GM18951 (cell line): ENCODE measurements around the gene CALR3.

Experiments
- POLR2A ChIP-seq: IDR thresholded peaks from 4 replicates; pipeline ENCODE4 v1.6.1; 2011; ENCODE audit warnings: mild to moderate bottlenecking; ENCODE audit not compliant: insufficient read length, insufficient read depth; ENCODE audit errors: extremely low read depth
- in situ Hi-C: fragments of 300-500 bp; cut with MboI; formaldehyde crosslinking; loops from one replicate; pipeline ENCODE4 v1.12.0; 2022; ENCODE audit warnings: low sequenced_read_pairs, mixed read lengths, inconsistent platforms; ENCODE audit not compliant: unreplicated experiment

CALR3 gene

DNA sequence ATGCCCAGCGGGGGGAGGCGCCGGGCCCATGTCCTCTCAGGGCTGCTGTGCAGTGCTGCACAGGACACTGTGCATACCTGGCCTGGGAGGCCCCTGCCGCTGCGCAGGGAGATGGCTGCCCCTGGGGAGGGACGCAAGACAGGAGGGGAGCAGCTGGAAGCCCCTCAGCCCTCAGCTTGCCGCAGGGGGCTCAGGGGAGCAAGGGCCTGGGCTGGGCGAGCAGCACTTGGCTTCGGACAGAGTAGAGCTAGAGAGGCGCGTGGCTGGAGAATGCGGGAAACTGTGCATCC is 35.4 kb upstream of the CALR3 start:
- no peak for TF ChIP-seq POLR2A
- in situ Hi-C loops: no loop called here

DNA sequence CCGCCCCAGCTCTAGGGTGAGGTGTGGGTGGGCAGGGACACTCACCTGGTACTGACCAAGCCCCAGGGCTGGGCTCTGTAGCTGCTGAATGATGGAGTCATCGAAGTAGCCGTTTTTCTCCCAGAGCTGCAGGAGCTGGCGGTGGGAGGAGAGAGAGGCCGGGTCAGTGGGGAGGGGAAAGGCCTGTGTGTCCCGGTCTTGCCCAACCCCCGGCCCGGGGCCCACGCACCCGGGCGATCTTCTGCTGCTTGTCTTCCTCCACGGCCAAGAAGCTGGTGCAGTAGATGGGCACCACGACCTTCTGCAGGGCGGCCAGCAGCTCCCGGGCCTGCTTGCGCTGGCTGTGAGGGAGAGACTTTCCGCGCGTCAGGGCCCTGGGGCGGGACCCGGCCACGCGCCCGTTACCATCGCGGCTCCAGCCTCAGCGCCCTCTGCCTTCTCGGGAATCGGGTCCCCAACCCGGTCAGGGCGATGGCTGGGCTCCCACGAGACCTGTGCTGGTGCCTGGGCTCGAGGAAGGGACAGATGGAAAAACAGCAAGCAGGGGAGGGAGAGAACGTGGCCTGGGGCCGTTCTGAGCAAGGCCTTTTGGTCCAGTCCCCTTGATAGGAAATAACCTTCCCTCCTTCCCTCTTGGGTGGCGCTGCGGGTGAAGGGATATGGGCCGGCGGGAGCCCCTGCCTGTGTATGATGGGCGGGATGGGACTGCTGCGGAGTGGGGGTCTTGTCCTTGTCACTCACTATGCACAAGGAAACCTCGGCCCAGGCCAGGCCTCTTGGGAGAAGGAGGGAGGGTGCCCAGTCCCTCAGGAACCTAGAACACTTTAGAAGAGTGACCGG is 34.8 kb upstream of the CALR3 start:
- no peak for TF ChIP-seq POLR2A
- in situ Hi-C loops: no loop called here

DNA sequence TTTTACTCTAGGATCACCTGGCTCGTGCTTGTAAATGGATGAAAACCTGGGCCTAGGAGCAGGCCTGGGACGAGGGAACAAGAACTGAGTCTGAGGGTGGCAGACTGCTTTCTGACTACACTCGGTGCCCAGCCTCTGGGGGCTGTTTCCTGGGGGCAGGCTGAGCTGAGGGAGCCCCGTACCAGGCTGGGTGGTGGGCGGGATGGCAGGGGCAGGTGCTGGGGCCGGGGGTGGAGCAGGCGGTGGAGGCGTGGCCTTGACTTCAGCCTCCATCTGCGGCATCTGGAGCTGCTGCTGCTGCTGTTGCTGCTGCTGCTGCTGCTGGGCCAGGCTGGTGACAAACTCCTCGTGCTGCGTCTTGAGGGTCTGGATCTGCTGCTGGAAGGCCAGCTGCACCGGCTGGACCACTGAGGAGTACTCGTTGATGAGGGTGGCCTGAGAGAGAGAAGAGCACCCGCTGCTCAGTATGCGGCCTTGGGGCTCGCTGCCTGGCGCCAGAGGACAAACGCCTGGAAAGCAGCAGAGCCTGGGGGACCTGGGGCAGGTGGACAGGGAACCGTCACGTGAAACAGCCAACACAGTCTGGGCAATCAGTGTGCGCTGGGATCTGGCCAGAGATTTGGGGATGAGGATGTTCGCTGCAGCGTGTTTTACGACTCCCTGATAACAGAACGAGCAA is 33.6 kb upstream of the CALR3 start:
- TF ChIP-seq POLR2A: no peak
- in situ Hi-C loops: no loop called here

DNA sequence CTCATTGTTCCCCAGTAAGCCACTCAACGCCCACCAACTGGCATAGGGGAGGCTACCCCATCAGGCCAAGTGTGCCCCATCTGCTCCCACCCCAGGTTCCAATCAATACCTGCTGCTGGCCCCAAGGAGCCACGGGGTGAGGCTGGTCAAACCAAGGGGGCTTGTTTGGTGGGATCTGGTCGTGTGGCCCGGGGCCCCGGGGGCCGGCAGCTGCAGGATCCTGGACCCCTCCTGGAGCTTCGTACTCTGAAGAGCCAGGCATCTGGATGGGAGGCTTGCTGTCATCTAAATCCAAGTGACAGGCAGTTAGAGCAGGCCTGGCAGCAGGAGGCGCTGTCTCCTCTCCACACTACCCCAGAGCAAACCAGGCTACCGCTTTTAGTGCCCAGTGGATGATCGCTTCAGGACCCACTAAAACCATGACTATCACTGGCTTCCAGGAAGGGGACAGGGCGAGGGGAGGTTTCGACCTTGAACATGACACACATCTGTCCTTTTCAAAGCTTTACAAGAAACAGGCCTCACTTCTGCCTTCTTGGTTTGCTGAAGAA is 32.1 kb upstream of the CALR3 start:
- TF ChIP-seq POLR2A: no peak
- in situ Hi-C loops: no loop called here

DNA sequence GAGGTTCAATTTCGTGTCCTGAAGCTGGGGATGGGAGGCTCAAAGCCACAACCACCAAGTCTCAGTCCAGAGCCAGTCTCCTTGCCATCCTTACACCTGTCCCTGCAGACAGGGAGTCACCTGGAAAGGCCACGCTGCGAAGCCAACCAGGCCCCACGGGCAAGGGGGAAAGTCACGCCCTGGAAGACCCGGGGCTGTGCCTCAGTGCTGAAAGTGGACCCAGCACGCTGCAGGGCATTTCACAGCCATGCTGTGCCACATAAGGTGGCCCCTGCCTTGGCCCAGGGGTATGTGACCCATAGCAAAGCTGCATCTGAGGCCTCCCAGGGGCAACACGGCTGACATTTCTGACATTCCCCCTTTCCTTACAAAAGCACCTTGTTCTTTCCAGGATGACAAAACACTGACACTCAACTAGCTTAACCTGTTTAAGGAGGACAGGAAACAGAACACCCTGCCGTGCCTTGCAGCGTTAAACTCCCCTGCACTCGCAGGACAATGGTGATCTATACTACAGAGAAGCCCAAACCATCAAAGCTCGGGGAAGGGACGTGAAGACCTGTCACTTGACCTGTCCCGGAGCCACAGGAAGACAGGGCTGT is 31.5 kb upstream of the CALR3 start:
- in situ Hi-C loops: no loop called here
- no peak for TF ChIP-seq POLR2A

DNA sequence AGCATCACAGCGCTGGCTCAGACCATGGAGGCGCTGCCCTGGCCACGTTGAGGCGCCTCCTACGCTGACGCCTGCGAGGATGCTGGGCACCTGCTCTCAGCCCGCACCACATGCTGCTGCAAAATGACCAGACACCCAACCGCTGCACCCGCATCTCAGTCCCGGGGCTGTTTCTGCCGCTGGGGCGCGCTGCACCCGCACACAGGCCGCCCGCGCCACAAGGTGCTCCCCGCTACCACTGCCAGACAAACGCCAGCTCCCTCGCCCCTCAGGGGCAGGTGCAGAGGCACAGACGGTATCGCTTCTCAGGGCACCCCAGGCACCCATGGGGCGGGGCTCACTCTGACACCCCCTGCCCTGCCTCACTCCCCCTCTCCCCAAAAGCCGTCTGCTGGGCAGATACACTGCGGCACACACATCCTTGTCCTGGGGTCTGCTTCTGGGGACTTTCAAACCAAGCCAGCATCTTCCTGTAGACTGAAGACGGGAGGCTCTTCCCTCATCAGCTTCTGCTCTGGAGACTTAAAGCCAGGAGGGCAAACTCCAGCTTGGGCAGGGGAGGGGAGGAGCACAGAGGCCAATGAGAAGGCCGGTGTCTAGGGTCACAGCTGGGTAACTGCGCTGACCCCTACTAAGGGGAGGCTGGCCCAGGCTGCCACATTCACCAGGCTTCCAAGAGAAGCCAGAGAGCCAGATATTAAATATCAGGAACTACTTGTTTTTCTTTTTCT is 29.9 kb upstream of the CALR3 start:
- in situ Hi-C loops: no loop called here
- no peak for TF ChIP-seq POLR2A

DNA sequence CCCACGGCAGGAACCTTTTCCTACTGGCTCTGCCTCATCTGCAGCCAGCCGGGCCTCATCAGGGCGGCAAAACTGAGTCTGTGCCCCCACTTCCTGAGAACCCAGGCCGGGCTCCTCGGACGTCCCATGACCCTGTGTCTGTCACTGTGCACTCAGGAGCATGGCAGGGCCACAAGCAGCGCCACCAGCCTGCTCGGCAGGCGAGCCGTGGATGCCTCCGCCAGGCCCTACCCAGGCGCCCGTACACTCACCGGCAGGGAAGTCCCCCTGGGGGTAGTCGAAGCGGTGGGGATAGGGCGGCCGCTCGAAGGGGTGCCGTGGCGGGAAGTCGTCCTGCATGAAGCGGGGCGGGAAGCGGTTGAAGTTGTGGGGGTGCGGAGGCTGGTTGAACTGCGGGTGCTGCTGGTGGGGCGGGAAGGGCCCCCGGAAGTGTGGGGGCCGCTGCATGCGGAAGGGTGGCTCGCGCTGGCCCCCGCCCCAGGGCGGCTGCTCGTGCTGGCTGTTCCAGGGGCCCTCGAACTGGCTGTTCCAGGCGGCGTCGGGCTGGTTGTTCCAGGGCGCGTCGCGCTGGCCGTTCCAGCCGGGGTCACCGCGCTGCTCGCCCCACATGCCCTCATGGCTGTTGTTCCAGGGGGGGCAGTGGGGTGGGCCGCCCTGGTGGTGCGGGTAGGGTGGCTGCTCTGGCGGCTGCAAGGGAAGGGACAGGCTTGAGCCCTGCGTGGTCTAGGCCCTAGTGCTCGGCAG is 29.2 kb upstream of the CALR3 start:
- in situ Hi-C loops: no loop called here
- no peak for TF ChIP-seq POLR2A

DNA sequence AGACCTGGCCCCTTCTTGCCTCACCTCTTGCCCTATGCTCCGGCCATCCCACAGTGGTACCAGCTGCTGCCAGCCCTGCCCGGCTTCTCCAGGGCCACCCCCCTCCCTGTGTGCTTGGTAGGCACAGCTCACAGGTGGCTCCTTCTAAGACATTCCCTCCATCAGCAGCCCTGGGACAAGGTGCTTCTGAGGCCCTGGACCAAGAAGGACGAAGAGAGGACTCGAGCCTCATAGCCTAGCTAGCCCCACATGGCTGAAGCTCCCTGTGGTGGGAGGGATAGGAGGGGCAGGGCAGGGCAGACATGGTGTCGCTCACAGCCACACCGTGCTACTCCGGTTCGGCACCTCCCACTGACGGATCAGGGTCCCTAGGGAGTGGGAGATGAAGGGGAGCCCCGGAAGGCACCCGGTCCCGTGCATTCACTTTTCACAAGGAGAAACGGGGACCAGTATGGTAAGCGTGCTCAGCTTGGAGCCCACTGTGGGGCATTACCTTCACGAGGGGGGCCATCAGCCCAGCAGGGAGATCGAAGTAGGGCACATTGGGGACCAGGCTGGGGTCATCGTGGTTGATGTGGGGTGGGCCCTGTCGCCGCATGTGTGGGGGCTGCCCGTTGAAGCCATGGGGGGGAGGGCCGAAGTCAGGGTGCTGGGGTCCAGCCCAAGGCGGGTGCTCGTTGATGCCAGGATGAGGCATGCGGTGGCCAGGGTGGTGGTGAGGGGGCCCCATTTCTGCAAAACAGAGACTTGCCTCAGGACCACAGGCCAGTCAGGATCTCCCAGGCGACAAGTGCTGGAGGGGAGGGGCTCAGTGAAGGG is 26.8 kb upstream of the CALR3 start:
- TF ChIP-seq POLR2A: no peak
- in situ Hi-C loops: no loop called here

DNA sequence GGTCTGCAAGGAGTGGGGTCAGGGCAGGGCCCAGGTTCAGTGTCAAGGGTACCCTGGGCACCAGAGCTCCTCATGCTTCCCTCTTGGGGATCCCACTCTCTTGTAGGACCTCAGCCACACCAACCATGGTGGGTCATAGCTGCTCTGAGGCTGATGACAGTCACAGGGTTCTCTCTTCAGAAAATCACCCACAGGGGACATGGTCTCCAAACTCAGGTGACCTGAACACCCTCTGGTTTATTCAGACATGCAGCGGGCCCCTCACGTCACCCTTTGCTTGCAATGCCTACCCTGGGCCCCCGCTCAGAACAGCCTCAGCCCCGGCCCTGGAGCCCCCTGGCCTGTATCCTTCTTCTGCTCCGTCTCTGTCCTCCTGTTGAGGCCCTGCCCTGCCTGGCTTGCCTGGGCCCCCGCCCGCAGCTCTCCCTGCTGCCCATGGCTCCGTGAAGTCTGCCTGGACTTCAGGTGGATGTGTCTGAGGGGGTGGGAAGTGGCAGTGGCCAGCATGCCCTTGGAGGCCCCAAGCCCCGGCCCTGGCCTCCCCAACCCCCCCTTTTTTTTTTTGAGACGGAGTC is 25.8 kb upstream of the CALR3 start:
- no peak for TF ChIP-seq POLR2A
- in situ Hi-C loops: no loop called here

DNA sequence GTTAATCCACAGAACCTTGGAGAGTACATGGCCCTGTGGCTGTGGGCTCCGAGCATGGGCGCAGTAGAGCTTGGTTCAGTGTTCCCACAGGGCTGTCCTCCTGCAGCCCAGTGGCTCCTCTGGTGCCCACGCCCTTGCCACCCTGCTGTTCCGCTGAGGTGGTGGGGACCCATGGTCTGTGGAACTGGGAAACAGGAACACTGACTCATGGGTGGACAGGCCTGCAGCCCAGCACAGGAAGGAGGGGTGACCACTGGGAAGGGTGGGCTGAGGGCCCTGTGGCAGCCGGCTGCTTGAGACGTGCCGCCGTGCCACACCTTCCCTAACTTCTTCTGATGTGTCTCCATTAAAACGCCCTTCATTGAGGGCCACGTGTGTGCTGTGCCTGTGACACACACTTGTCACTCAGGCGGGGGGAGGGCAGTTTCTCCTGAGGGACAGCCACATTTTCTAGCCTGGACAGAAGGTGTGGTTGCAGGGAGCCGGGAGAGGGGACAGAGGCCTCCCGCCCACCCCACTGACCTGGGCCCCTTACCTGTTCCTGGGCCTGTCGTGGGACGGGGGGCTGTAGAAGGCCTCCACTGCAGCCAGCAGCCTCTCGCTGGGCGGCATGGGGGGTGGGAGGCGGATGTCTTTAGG is 25.1 kb upstream of the CALR3 start:
- TF ChIP-seq POLR2A: no peak
- in situ Hi-C loops: no loop called here
